H1 (cell line): ENCODE data around the gene CTNND2. TPM values are rescaled to one million over a fixed set of nuclear protein-coding genes. Genes with fewer than 3 reads are reported as not detected.

Source experiments
- CTCF ChIA-PET: fragments of 300-600 bp; sonication (Branson Sonifier 250); formaldehyde crosslinking; loops from one replicate; lab custom pipeline; 2021; ENCODE audit not compliant: partially characterized antibody; lab: Charles Lee
- POLR2A ChIA-PET: fragments of 300-600 bp; sonication (Branson Sonifier 250); formaldehyde crosslinking; loops from one replicate; lab custom pipeline; 2021; ENCODE audit warnings: inconsistent platforms; ENCODE audit not compliant: partially characterized antibody; lab: Charles Lee
- DNase-seq, 2 experiments: peaks; one replicate each; pipeline versions ENCODE4 v3.0.0 to v3.0.0-alpha.2; 2010 to 2022; ENCODE audit warnings: low spot score in 2 of 2, low read depth in 1 of 2, mixed read lengths in 1 of 2
- FAIRE-seq: peaks from 2 replicates; lab custom pipeline; 2011; peaks lifted over from hg19 to GRCh38; lab: Jason Lieb, UNC
- H2AFZ ChIP-seq: 2 replicates; pipeline ENCODE4 v1.8.1; 2012; ENCODE audit warnings: low read length, inconsistent platforms
- H2AK5ac ChIP-seq: 2 replicates; pipeline ENCODE4 v1.6.1; 2013; ENCODE audit warnings: low read depth, low read length
- H2BK120ac ChIP-seq: replicated peaks from 2 replicates; pipeline ENCODE3; 2013; ENCODE audit warnings: low read depth, low read length, inconsistent platforms
- H2BK12ac ChIP-seq: 2 replicates; pipeline ENCODE4 v1.6.1; 2013; ENCODE audit warnings: low read depth, low read length
- H2BK15ac ChIP-seq: 2 replicates; pipeline ENCODE4 v1.6.1; 2013; ENCODE audit warnings: low read length
- H2BK20ac ChIP-seq: 2 replicates; pipeline ENCODE4 v1.6.1; 2013; ENCODE audit warnings: low read length
- H2BK5ac ChIP-seq: 2 replicates; pipeline ENCODE4 v1.6.1; 2013; ENCODE audit warnings: low read depth, low read length
- H3K14ac ChIP-seq: 2 replicates; pipeline ENCODE4 v1.6.1; 2013; ENCODE audit warnings: inconsistent platforms; ENCODE audit not compliant: insufficient read length
- H3K18ac ChIP-seq: 2 replicates; pipeline ENCODE4 v1.6.1; 2013; ENCODE audit warnings: low read length; ENCODE audit errors: extremely low read depth
- H3K23ac ChIP-seq: 2 replicates; pipeline ENCODE4 v1.6.1; 2013; ENCODE audit warnings: inconsistent platforms; ENCODE audit not compliant: insufficient read length
- H3K23me2 ChIP-seq: 2 replicates; pipeline ENCODE4 v1.6.1; 2013; ENCODE audit warnings: low read depth, low read length
- H3K27ac ChIP-seq: 2 replicates; pipeline ENCODE4 v1.6.1; 2011; ENCODE audit warnings: low read depth, low read length, inconsistent platforms
- H3K27me3 ChIP-seq, 4 experiments: replicated peaks in 1 of 4; 1 replicate in 1 of 4; 2 replicates in 3 of 4; pipeline versions ENCODE4 v1.6.1 to v1.8.1; 2011 to 2013; ENCODE audit warnings: low read length in 3 of 4, mild to moderate bottlenecking in 3 of 4, inconsistent platforms in 2 of 4, mixed read lengths in 2 of 4, moderate library complexity in 1 of 4; ENCODE audit not compliant: control insufficient read depth in 3 of 4, insufficient read depth in 3 of 4; ENCODE audit errors: extremely low read depth in 1 of 4
- H3K36me3 ChIP-seq, 4 experiments: 2 replicates each; pipeline versions ENCODE4 v1.6.1 to v1.8.1; 2011 to 2013; ENCODE audit warnings: mild to moderate bottlenecking in 4 of 4, low read length in 3 of 4, moderate library complexity in 2 of 4, control low read depth in 1 of 4, inconsistent platforms in 1 of 4; ENCODE audit not compliant: insufficient read depth in 4 of 4, control insufficient read depth in 2 of 4
- H3K4ac ChIP-seq: replicated peaks from 2 replicates; pipeline ENCODE3; 2013; ENCODE audit warnings: low read length, low read depth, mixed read lengths, inconsistent platforms; ENCODE audit not compliant: insufficient read length
- H3K4me1 ChIP-seq, 4 experiments: replicated peaks in 1 of 4; 1 replicate in 1 of 4; 2 replicates in 3 of 4; pipeline versions ENCODE4 v1.6.1 to v1.8.1; 2011 to 2013; ENCODE audit warnings: low read length in 3 of 4, inconsistent platforms in 2 of 4, mixed read lengths in 1 of 4; ENCODE audit not compliant: insufficient read depth in 4 of 4, control insufficient read depth in 3 of 4
- H3K4me2 ChIP-seq, 2 experiments: 2 replicates each; pipeline versions ENCODE4 v1.6.1 to v1.8.1; 2011 to 2013; ENCODE audit warnings: low read depth in 2 of 2, low read length in 2 of 2, control low read depth in 1 of 2, inconsistent platforms in 1 of 2, mild to moderate bottlenecking in 1 of 2; ENCODE audit not compliant: insufficient read depth in 1 of 2
- H3K4me3 ChIP-seq, 4 experiments: fragments of 200-600, 300-600 bp in 1 of 4; sonication (generic), shearing (Covaris generic), sonication (Bioruptor Twin) in 1 of 4; 2 replicates each; pipeline versions ENCODE4 v1.5.1 to v1.8.1; 2011 to 2016; ENCODE audit warnings: low read length in 4 of 4, low read depth in 3 of 4, control low read depth in 2 of 4, inconsistent platforms in 2 of 4, mild to moderate bottlenecking in 2 of 4, mixed read lengths in 1 of 4, moderate library complexity in 1 of 4; ENCODE audit not compliant: insufficient read depth in 2 of 4; ENCODE audit errors: extremely low read depth in 1 of 4
- H3K56ac ChIP-seq: replicated peaks from 2 replicates; pipeline ENCODE3; 2013; ENCODE audit warnings: low read depth, mild to moderate bottlenecking, mixed read lengths, low read length, inconsistent platforms; ENCODE audit not compliant: insufficient read length
- H3K79me1 ChIP-seq: 2 replicates; pipeline ENCODE4 v1.6.1; 2013; ENCODE audit warnings: low read depth, low read length, control low read depth
- H3K79me2 ChIP-seq, 2 experiments: 2 replicates each; pipeline versions ENCODE4 v1.6.1 to v1.8.1; 2012 to 2013; ENCODE audit warnings: low read length in 2 of 2, mild to moderate bottlenecking in 2 of 2, inconsistent platforms in 1 of 2; ENCODE audit not compliant: insufficient read depth in 2 of 2, control insufficient read depth in 1 of 2
- H3K9ac ChIP-seq, 4 experiments: replicated peaks in 1 of 4; 1 replicate in 1 of 4; 2 replicates in 3 of 4; pipeline versions ENCODE4 v1.6.1 to v1.8.1; 2011 to 2013; ENCODE audit warnings: low read depth in 3 of 4, low read length in 3 of 4, control low read depth in 2 of 4, mild to moderate bottlenecking in 2 of 4, moderate library complexity in 2 of 4, inconsistent platforms in 1 of 4; ENCODE audit errors: extremely low read depth in 1 of 4
- H3K9me3 ChIP-seq, 2 experiments: 2 replicates each; pipeline versions ENCODE4 v1.6.1 to v1.8.1; 2012 to 2013; ENCODE audit warnings: mild to moderate bottlenecking in 2 of 2, moderate library complexity in 2 of 2, control low read depth in 1 of 2, inconsistent platforms in 1 of 2, low read depth in 1 of 2, low read length in 1 of 2, mixed read lengths in 1 of 2; ENCODE audit not compliant: insufficient read depth in 2 of 2
- H4K20me1 ChIP-seq, 2 experiments: replicated peaks in 1 of 2; 2 replicates each; pipeline versions ENCODE3 to v1.8.1; 2011 to 2013; ENCODE audit warnings: inconsistent platforms in 2 of 2, low read length in 2 of 2, mild to moderate bottlenecking in 1 of 2; ENCODE audit not compliant: insufficient read depth in 2 of 2, control insufficient read depth in 1 of 2
- H4K5ac ChIP-seq: 2 replicates; pipeline ENCODE4 v1.6.1; 2013; ENCODE audit warnings: low read length, low read depth, mixed read lengths, inconsistent platforms; ENCODE audit not compliant: insufficient read length
- H4K8ac ChIP-seq: 2 replicates; pipeline ENCODE4 v1.8.0; 2013; ENCODE audit warnings: mild to moderate bottlenecking, moderate library complexity, low read length, inconsistent platforms; ENCODE audit not compliant: insufficient read depth; ENCODE audit errors: extremely low read depth
- H4K91ac ChIP-seq: replicated peaks from 2 replicates; pipeline ENCODE3; 2013; ENCODE audit warnings: low read length, mixed read lengths, inconsistent platforms; ENCODE audit not compliant: insufficient read length
- CREB1 ChIP-seq: IDR thresholded peaks from 2 replicates; pipeline ENCODE4 v1.6.1; 2012; ENCODE audit warnings: inconsistent platforms
- CTBP2 ChIP-seq: IDR thresholded peaks from 2 replicates; pipeline ENCODE4 v1.7.0; 2011; ENCODE audit warnings: borderline replicate concordance, mild to moderate bottlenecking, moderate library complexity, mixed read lengths, low read length; ENCODE audit not compliant: insufficient read depth, insufficient read length
- EZH2 ChIP-seq: fragments of 200-600 bp; sonication (generic); IDR thresholded peaks from 2 replicates; pipeline ENCODE4 v1.7.1; 2012; ENCODE audit warnings: low read depth, mild to moderate bottlenecking, moderate library complexity, low read length, inconsistent platforms; ENCODE audit not compliant: severe bottlenecking
- KDM4A ChIP-seq: IDR thresholded peaks from one replicate; pipeline ENCODE4 v1.7.1; 2012; ENCODE audit warnings: low read depth, mild to moderate bottlenecking, moderate library complexity, low read length, inconsistent platforms; ENCODE audit not compliant: severe bottlenecking
- MAFK ChIP-seq: IDR thresholded peaks from 2 replicates; pipeline ENCODE4 v1.6.1; 2012; ENCODE audit warnings: low read depth, mild to moderate bottlenecking, improper control_type of control experiment, low read length
- SP2 ChIP-seq: IDR thresholded peaks from 2 replicates; pipeline ENCODE4 v1.6.1; 2012; ENCODE audit warnings: mild to moderate bottlenecking, low read length, inconsistent platforms
- YY1 ChIP-seq: IDR thresholded peaks from 2 replicates; pipeline ENCODE4 v1.6.1; 2011; ENCODE audit warnings: low read depth, mild to moderate bottlenecking, low read length
- WGBS, 2 experiments: shearing (Covaris generic) in 1 of 2; methylation state at CpG; one replicate each; pipeline versions ENCODE4 v1.1.6 to v1.1.7; 2013 to 2015; ENCODE audit warnings: low lambda C conversion rate in 2 of 2, mixed read lengths in 2 of 2, inconsistent platforms in 1 of 2, low coverage in 1 of 2, missing lambda C conversion rate in 1 of 2; ENCODE audit not compliant: insufficient replicate concordance in 2 of 2, insufficient coverage in 1 of 2, insufficient read length in 1 of 2; ENCODE audit errors: extremely low coverage in 1 of 2, missing lambda C conversion rate in 1 of 2; 5-methylcytosine and 5-hydroxymethylcytosine counted together
- polyA plus RNA-seq, 7 experiments: library from polyadenylated mRNA; depleted of rRNA in 3 of 7; stranded (reverse) in 5 of 7; unstranded in 2 of 7; fragments of >200 nt in 5 of 7; fragments of 200-250 nt in 2 of 7; gene quantifications; 1 replicate in 5 of 7; 2 replicates in 1 of 7; 4 replicates in 1 of 7; pipeline versions ENCODE4 v1.2.1 to v1.2.3, GENCODE V29; 2011 to 2013; ENCODE audit warnings: missing spikeins in 2 of 7, mixed read lengths in 2 of 7
- total RNA-seq: library from RNA; stranded (reverse); fragmentation: NEBNext Ultra II Directional; extraction: Animal tissue kit (Norgen Biotek cat#: 25700); gene quantifications from 2 replicates; pipeline ENCODE4 v1.2.1, GENCODE V29; 2021

The CTNND2 gene
- total and polyA plus RNA-seq, 2 of the 8 experiments (the other 6 are each of a cell fraction or from before 2014, with no cell fraction given) = 7.4 to 14.2 TPM

DNA sequence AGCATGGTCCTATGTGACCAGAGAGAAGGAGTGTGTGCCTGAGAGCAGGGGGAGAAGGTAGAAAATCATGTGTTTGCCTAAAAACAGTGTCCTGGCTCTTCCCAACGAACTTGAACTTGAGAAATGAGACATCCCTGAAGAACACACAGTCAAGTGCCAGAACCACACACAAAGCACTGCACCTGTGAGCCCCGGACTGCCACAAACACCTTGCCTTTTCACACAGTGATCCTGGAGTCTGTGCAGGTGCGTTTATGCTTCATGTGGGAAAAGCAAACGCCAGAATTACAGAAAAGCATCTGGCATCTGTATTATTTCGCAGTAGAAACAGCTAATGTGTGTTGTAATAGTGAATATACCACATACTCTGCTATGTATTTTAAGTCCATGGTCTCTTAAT is 9.3 kb downstream of the CTNND2 start:
- H3K23ac ChIP-seq = no peak overlapping the region
- no peak overlapping the region for H3K56ac ChIP-seq
- H3K4me2 ChIP-seq = no peak overlapping the region
- no peak for FAIRE-seq
- H3K79me1 ChIP-seq = no peaks in the 10 kb centered on the region
- POLR2A ChIA-PET = no interaction called here
- H2AK5ac ChIP-seq = no peak overlapping the region
- no peak overlapping the region for H4K91ac ChIP-seq
- no peak overlapping the region for H2AFZ ChIP-seq
- CTCF ChIA-PET = no interaction called here
- TF ChIP-seq CTBP2 = no peak
- no peak for TF ChIP-seq SP2
- TF ChIP-seq CREB1 = no peak
- TF ChIP-seq MAFK = no peak
- TF ChIP-seq KDM4A = no peak
- no peak for TF ChIP-seq EZH2
- TF ChIP-seq YY1 = no peak
- peaks cover 0 to 3% (median 0%) of the 10 kb centered on the region in 4 experiments; a peak in 2 of 7 replicates for H3K4me1 ChIP-seq
- no peak overlapping the region for H2BK20ac ChIP-seq
- peaks cover 0 to 2% of the 10 kb centered on the region in 2 experiments for H4K20me1 ChIP-seq
- H2BK5ac ChIP-seq = no peak overlapping the region
- H3K36me3 ChIP-seq = no peaks in the 10 kb centered on the region
- H4K5ac ChIP-seq = no peak overlapping the region
- no peaks in the 10 kb centered on the region; a peak in 1 of 4 replicates for H3K79me2 ChIP-seq
- H3K23me2 ChIP-seq = no peaks in the 10 kb centered on the region
- no peak overlapping the region for H3K18ac ChIP-seq
- no peak overlapping the region for H3K4ac ChIP-seq
- 78% methylated on average over 5 of the region's 5 CpGs; no CpG with 5 or more reads in 1 of the 2 experiments for WGBS, 2 experiments
- no peaks in the 10 kb centered on the region for H3K27me3 ChIP-seq
- no peak overlapping the region for H4K8ac ChIP-seq
- H2BK120ac ChIP-seq = no peak overlapping the region
- H3K14ac ChIP-seq = no peak overlapping the region
- H3K27ac ChIP-seq = no peak overlapping the region
- no peak overlapping the region for H2BK12ac ChIP-seq
- no peak overlapping the region for H3K4me3 ChIP-seq
- H2BK15ac ChIP-seq = no peak overlapping the region
- no peak overlapping the region for H3K9ac ChIP-seq
- no peaks in the 10 kb centered on the region for H3K9me3 ChIP-seq
- no peak for DNase-seq
